Naive thymus-derived CD8-positive, alpha-beta T cell (primary cell): ENCODE results near the gene PACSIN3. TPM values are rescaled to one million over a fixed set of nuclear protein-coding genes. Genes with fewer than 3 reads are reported as not detected.
"Not testable (repeated sequence)": the region's sequence is repeated elsewhere in the genome, so short reads cannot be mapped to it uniquely, and the experiment has no call there.

Experiments used
- ATAC-seq, 2 donors: fragments of 150-1000 bp; cut with Tn5 transposase in 1 of 2; sonication (Bioruptor Pico), chemical (Tn5 transposase) in 1 of 2; 1 replicate in 1 of 2; 2 replicates in 1 of 2; pipeline ENCODE4 v1.10.0; 2021; ENCODE audit warnings: mild to moderate bottlenecking in 2 of 2, moderate library complexity in 2 of 2
- POLR2A ChIA-PET: fragments of 350-600 bp; sonication (Branson Sonifier 250); formaldehyde crosslinking; loops from one replicate; lab custom pipeline; 2021; ENCODE audit warnings: antibody characterized with exemption; lab: Charles Lee
- DNase-seq, 10 donors: peaks; one replicate each; pipeline versions ENCODE4 v3.0.0 to v3.0.0-alpha.2; 2020 to 2022
- H3K27ac Mint-ChIP-seq, 10 donors: one replicate each; pipeline ENCODE4 v1.8.0; 2020 to 2022; ENCODE audit warnings: mild to moderate bottlenecking in 10 of 10, mixed read lengths in 10 of 10, moderate library complexity in 4 of 10, inconsistent platforms in 1 of 10
- H3K27me3 Mint-ChIP-seq, 5 donors: one replicate each; pipeline ENCODE4 v1.8.0; 2021 to 2022; ENCODE audit warnings: mixed read lengths in 5 of 5
- H3K36me3 Mint-ChIP-seq, 3 donors: one replicate each; pipeline ENCODE4 v1.8.0; 2020 to 2022; ENCODE audit warnings: mixed read lengths in 3 of 3, mild to moderate bottlenecking in 2 of 3, inconsistent platforms in 1 of 3
- H3K4me1 Mint-ChIP-seq, 4 donors: one replicate each; pipeline ENCODE4 v1.8.0; 2021 to 2022; ENCODE audit warnings: mixed read lengths in 4 of 4
- H3K4me3 Mint-ChIP-seq, 10 donors: one replicate each; pipeline ENCODE4 v1.8.0; 2020 to 2022; ENCODE audit warnings: mild to moderate bottlenecking in 10 of 10, mixed read lengths in 10 of 10, moderate library complexity in 6 of 10, inconsistent platforms in 1 of 10
- H3K9me3 Mint-ChIP-seq, 9 donors: one replicate each; pipeline ENCODE4 v1.8.0; 2020 to 2022; ENCODE audit warnings: mixed read lengths in 9 of 9, mild to moderate bottlenecking in 3 of 9, inconsistent platforms in 1 of 9, moderate library complexity in 1 of 9
- polyA plus RNA-seq, 3 donors: library from polyadenylated mRNA; unstranded; fragments of 300-500 nt; fragmentation: Illumina TruSeq; gene quantifications; one replicate each; pipeline ENCODE4 v1.2.3, GENCODE V29; 2021
- total RNA-seq, 8 experiments: library from RNA in 2 of 8; stranded (reverse) in 2 of 8; gene quantifications; one replicate each; pipeline ENCODE4 v1.2.3 and lab custom pipeline; 2021 to 2026

Gene PACSIN3
- total and polyA plus RNA-seq, 5 experiments from 2014 or later = 0.25 to 0.80 TPM; not detected in 3

DNA sequence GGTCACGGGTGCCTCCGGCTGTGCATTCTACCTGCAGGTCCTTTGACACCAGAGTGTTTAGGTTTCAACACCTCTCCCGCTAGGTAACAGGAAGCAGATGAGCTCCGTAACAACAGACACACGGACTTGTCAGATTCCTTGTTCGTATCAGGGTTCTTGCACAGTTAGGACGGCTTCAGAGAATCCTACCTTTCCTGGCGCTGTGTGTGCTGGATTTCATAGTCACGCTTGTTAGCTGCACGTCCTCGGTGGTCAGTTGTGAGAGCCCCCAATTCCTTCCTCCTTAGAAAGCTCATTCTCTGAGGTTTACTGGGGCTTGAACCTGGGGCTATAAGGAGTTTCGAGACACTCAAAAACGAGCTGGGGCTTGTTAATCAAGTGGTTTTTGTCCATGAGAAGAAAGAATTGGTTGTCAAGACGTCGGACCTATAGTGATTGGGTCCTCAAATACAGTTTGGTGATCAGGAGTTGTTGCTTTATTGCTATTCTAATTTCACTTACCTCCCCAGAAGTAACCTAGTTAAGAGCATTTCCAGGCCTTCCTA, 29.2 kb upstream of the PACSIN3 start:
- POLR2A ChIA-PET = interaction anchor here (0.6 to 4.1 kb wide), 31 partner anchors 9 to 363 kb away, joined by 3 to 64 read pairs (median 5); partner anchors contain the start of genes ACP2, ARFGAP2, KBTBD4 and MADD
- H3K9me3 Mint-ChIP-seq = no peaks in the 10 kb centered on the region
- peak overlapping the region; percentile 82 to 100 (median 99) for H3K4me3 Mint-ChIP-seq
- no peaks in the 10 kb centered on the region for H3K27me3 Mint-ChIP-seq
- H3K4me1 Mint-ChIP-seq = peaks cover 23 to 39% (median 36%) of the 10 kb centered on the region in 4 donors
- peaks cover 3 to 27% (median 3%) of the 10 kb centered on the region in 3 donors for H3K36me3 Mint-ChIP-seq
- peak overlapping the region; percentile 96 to 100 (median 98) for H3K27ac Mint-ChIP-seq
- DNase-seq (no peak), ATAC-seq (no peak)

GRCh38 chr11:47213950-47214565, 27.8 kb upstream of the PACSIN3 start:
- ATAC-seq (peak; percentile 77 to 79), DNase-seq (peak; percentile 68 to 88 (median 78))
- Mint-ChIP-seq H3K27ac (peak overlapping the region; percentile 96 to 100 (median 99)), H3K9me3 (no peaks in the 10 kb centered on the region), H3K4me3 (peak overlapping the region; percentile 82 to 100 (median 99)), H3K36me3 (peaks cover 0 to 15% (median 3%) of the 10 kb centered on the region in 3 donors), H3K27me3 (no peaks in the 10 kb centered on the region), H3K4me1 (peaks cover 23 to 35% (median 32%) of the 10 kb centered on the region in 4 donors)
- POLR2A ChIA-PET = interaction anchor here (0.5 to 4.1 kb wide), 28 partner anchors 9 to 555 kb away, joined by 3 to 64 read pairs (median 6); partner anchors contain the start of genes ACP2, ARFGAP2, KBTBD4 and MADD

- no peak overlapping the region for H3K27ac Mint-ChIP-seq
- POLR2A ChIA-PET = interaction anchor here (0.7 to 3.7 kb wide), 2 partner anchors 35 to 47 kb away, joined by 4 to 64 read pairs; partner anchors contain the start of gene ACP2
- H3K4me3 Mint-ChIP-seq = peak overlapping the region in 2 of 10 donors; percentile 100
- H3K4me1 Mint-ChIP-seq = peaks cover 19 to 28% (median 25%) of the 10 kb centered on the region in 4 donors
- no peak for ATAC-seq
- no peak for DNase-seq
- peaks cover 0 to 9% (median 3%) of the 10 kb centered on the region in 3 donors for H3K36me3 Mint-ChIP-seq
- no peaks in the 10 kb centered on the region for H3K9me3 Mint-ChIP-seq
- no peaks in the 10 kb centered on the region for H3K27me3 Mint-ChIP-seq
These were observed 26.7 kb upstream of the PACSIN3 start for GRCh38 chr11:47212938-47213337.

DNA sequence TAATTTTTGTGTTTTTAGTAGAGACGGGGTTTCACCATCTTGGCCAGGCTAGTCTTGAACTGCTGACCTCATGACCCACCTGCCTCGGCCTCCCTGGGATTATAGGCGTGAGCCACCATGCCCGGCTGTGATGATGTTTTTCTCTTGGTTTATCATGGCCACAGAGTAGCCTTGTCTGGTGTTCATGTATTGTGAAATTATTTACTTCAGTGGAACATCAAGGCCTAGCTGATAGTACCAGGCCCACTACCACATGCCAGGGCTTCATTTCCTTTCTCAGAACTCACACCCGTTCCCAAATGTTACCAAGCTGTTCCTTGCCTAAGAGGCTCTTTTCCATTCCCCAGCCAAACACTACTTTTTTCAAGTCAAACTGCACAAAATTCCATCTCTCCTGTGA, 22.4 kb upstream of the PACSIN3 start:
- Mint-ChIP-seq H3K36me3 (no peaks in the 10 kb centered on the region), H3K27me3 (no peaks in the 10 kb centered on the region)
- POLR2A ChIA-PET = interaction anchor here (0.6 kb wide), 1 partner anchor 274 kb away, joined by 6 read pairs; no protein-coding TSS in a partner anchor

DNA sequence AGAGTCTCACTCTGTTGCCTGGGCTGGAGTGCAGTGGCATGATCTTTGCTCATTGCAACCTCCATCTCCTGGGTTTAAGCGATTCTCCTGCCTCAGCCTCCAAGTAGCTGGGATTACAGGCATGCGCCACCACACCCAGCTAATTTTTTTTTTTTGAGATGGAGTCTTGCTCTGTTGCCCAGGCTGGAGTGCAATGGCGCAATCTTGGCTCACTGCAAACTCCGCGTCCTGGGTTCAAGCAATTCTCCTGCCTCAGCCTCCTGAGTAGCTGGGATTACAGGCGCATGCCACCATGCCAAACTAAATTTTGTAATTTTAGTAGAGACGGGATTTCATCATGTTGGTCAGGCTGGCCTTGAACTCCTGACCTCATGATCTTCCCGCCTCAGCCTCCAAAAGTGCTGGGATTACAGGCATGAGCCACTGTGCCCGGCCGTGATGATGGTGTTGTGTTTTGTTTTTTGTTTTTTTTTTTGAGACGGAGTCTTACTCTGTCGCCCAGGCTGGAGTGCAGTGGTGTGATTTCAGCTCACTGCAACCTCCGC, 21.8 kb upstream of the PACSIN3 start:
- DNase-seq, H3K4me3 Mint-ChIP-seq, H3K9me3 Mint-ChIP-seq, H3K4me1 Mint-ChIP-seq, H3K36me3 Mint-ChIP-seq, H3K27ac Mint-ChIP-seq, ATAC-seq, H3K27me3 Mint-ChIP-seq: not testable (repeated sequence)
- POLR2A ChIA-PET = interaction anchor here (0.5 to 1.2 kb wide), 3 partner anchors 21 to 371 kb away, joined by 3 to 6 read pairs (median 4); partner anchors contain the start of genes KBTBD4 and NDUFS3

More for the DNA sequence above, 22.4 kb upstream of the PACSIN3 start:
- Mint-ChIP-seq H3K4me1 (peaks cover 0 to 2% (median 0%) of the 10 kb centered on the region in 4 donors), H3K27ac (no peak overlapping the region), H3K9me3 (no peaks in the 10 kb centered on the region), H3K4me3 (no peak overlapping the region)
- ATAC-seq (no peak), DNase-seq (no peak)

DNA sequence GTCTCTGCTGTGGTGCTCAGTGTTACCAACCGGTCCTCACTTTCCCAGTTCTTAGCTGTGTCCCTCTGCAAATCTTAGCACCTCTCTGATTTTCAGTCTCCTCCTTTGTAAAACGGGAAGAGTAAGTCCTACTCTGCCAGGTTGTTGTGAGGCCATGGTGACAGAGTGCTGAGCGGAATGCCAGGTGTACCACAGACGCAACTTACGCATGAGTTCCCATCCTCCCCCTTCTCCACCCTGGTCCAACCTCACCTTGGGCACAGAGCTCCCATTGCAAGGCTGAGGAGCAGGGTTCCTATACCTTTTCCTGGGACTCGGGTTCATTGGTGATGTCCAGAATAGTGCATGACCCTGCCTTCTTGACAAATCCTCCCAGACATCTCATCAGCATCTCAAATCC, 21.2 kb upstream of the PACSIN3 start:
- no peaks in the 10 kb centered on the region for H3K36me3 Mint-ChIP-seq
- H3K9me3 Mint-ChIP-seq = no peaks in the 10 kb centered on the region
- DNase-seq (no peak), ATAC-seq (no peak)
- no peak overlapping the region for H3K4me3 Mint-ChIP-seq
- POLR2A ChIA-PET = interaction anchor here (1.2 kb wide), 1 partner anchor 20 kb away, joined by 4 read pairs; no protein-coding TSS in a partner anchor
- no peak overlapping the region for H3K27ac Mint-ChIP-seq
- peaks cover 0 to 2% (median 0%) of the 10 kb centered on the region in 4 donors for H3K4me1 Mint-ChIP-seq
- H3K27me3 Mint-ChIP-seq = no peaks in the 10 kb centered on the region

DNA sequence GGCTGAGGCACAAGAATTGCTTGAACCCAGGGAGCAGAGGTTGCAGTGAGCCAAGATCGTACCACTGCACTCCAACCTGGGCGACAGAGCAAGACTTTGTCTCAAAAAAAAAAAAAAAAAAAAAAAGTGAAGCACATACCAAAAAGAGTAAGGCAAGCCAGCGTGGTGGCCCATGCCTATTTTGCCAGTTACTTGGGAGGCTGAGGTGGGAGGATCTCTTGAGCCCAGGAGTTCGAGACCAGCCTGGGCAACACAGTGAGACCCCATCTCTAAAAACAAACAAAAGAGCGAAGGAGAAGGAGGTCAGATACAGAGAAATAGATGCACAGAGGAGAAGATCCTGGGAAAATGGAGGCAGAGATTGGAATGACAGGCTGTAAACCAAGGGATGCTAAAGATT, 20.3 kb upstream of the PACSIN3 start:
- POLR2A ChIA-PET = interaction anchor here (1.5 kb wide), 1 partner anchor 9 kb away, joined by 3 read pairs; no protein-coding TSS in a partner anchor
- not testable (repeated sequence) for DNase-seq, ATAC-seq, H3K36me3 Mint-ChIP-seq, H3K27me3 Mint-ChIP-seq, H3K9me3 Mint-ChIP-seq, H3K4me1 Mint-ChIP-seq, H3K4me3 Mint-ChIP-seq
- H3K27ac Mint-ChIP-seq = peak overlapping the region in 2 of 10 donors; percentile 16 to 21

GRCh38 chr11:47204637-47204989, 18.4 kb upstream of the PACSIN3 start:
- no peak overlapping the region for H3K27ac Mint-ChIP-seq
- no peak overlapping the region for H3K4me3 Mint-ChIP-seq
- H3K9me3 Mint-ChIP-seq = no peaks in the 10 kb centered on the region
- no peak for DNase-seq
- peaks cover 0 to 2% (median 0%) of the 10 kb centered on the region in 4 donors for H3K4me1 Mint-ChIP-seq
- no peak for ATAC-seq
- H3K27me3 Mint-ChIP-seq = no peaks in the 10 kb centered on the region
- POLR2A ChIA-PET = interaction anchor here (0.9 kb wide), 1 partner anchor 10 kb away, joined by 5 read pairs; the partner anchor contains the start of gene DDB2
- no peaks in the 10 kb centered on the region for H3K36me3 Mint-ChIP-seq

- H3K27me3 Mint-ChIP-seq = peaks cover 0 to 2% (median 0%) of the 10 kb centered on the region in 5 donors
These were observed 16.3 kb upstream of the PACSIN3 start for GRCh38 chr11:47202576-47202975.

DNA sequence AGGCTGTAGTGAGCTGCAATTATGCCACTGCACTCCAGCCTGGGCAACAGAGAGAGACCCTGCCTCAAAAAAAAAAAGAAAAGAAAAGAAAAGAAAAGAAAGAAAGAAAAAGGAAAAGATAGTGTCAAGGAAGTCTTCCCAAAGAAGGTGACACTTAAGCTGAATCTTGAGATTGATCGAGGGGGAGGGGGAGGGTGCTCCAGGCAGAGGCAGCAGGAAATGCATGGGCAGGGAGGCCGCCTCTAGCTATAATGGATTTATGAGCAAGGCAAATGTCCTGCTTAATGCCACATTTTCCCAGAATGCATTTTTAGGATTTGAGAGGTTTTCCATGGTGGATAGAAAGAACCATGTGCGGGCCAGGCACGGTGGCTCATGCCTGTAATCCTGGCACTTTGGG, 14.8 kb upstream of the PACSIN3 start:
- H3K9me3 Mint-ChIP-seq = no peaks in the 10 kb centered on the region
- no peak for DNase-seq
- no peak overlapping the region for H3K27ac Mint-ChIP-seq
- no peak for ATAC-seq
- POLR2A ChIA-PET = no interaction called here
- H3K36me3 Mint-ChIP-seq = no peaks in the 10 kb centered on the region
- no peak overlapping the region for H3K4me3 Mint-ChIP-seq
- no peaks in the 10 kb centered on the region for H3K4me1 Mint-ChIP-seq
- peaks cover 0 to 2% (median 0%) of the 10 kb centered on the region in 5 donors for H3K27me3 Mint-ChIP-seq

More at GRCh38 chr11:47202576-47202975, 16.3 kb upstream of the PACSIN3 start:
- POLR2A ChIA-PET = interaction anchor here (0.7 kb wide), 1 partner anchor 8 kb away, joined by 3 read pairs; no protein-coding TSS in a partner anchor
- ATAC-seq (no peak), DNase-seq (no peak)
- H3K4me3 Mint-ChIP-seq = no peak overlapping the region
- H3K9me3 Mint-ChIP-seq = no peaks in the 10 kb centered on the region
- H3K27ac Mint-ChIP-seq = no peak overlapping the region
- no peaks in the 10 kb centered on the region for H3K36me3 Mint-ChIP-seq
- peaks cover 0 to 2% (median 0%) of the 10 kb centered on the region in 4 donors for H3K4me1 Mint-ChIP-seq

DNA sequence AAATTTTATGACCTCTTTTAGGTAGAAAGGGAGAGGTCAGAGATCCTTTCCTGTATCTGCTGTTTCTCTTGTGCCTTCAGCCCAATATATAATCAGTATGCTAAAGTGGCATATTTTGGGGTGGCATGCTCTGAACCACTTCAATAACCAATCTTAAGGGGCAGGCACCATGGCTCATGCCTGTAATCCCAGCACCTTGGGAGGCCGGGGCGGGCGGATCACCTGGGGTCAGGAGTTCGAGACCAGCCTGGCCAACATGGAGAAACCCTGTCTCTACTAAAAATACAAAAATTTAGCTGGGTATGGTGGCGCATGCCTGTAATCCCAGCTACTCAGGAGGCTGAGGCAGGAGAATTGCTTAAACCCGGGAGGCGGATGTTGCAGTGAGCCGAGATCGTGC, 11.9 kb upstream of the PACSIN3 start:
- POLR2A ChIA-PET, H3K27ac Mint-ChIP-seq, H3K4me1 Mint-ChIP-seq, H3K27me3 Mint-ChIP-seq, ATAC-seq, H3K4me3 Mint-ChIP-seq, DNase-seq, H3K36me3 Mint-ChIP-seq, H3K9me3 Mint-ChIP-seq: not testable (repeated sequence)

GRCh38 chr11:47192111-47192510, 5.9 kb upstream of the PACSIN3 start:
- Mint-ChIP-seq H3K4me3 (no peak overlapping the region), H3K27ac (peak overlapping the region in 1 of 10 donors; percentile 34), H3K36me3 (no peaks in the 10 kb centered on the region), H3K27me3 (peaks cover 0 to 13% (median 5%) of the 10 kb centered on the region in 5 donors), H3K9me3 (no peaks in the 10 kb centered on the region), H3K4me1 (peaks cover 0 to 4% (median 2%) of the 10 kb centered on the region in 4 donors)
- DNase-seq (no peak), ATAC-seq (no peak)
- POLR2A ChIA-PET = no interaction called here
